Common myeloid progenitor, CD34-positive (primary cell): Measurements from ENCODE around the gene SLC39A13.
A peak's percentile ranks its signal among the peaks of the same experiment; 100 is the strongest.

Experiments used
- CTCF ChIA-PET: fragments of 350-600 bp; sonication (Branson Sonifier 250); formaldehyde crosslinking; loops from one replicate; lab custom pipeline; 2021; ENCODE audit warnings: antibody characterized with exemption; lab: Charles Lee
- POLR2A ChIA-PET: fragments of 350-600 bp; sonication (Branson Sonifier 250); formaldehyde crosslinking; loops from one replicate; lab custom pipeline; 2021; ENCODE audit warnings: antibody characterized with exemption; lab: Charles Lee
- DNase-seq, 3 donors: peaks; one replicate each; pipeline versions ENCODE4 v3.0.0 to v3.0.0-alpha.2; 2013
- H3K27ac ChIP-seq, 2 experiments: 1 replicate in 1 of 2; 2 replicates in 1 of 2; pipeline ENCODE4 v1.7.0; 2013; ENCODE audit warnings: inconsistent platforms in 2 of 2, low read length in 2 of 2, mild to moderate bottlenecking in 2 of 2, low read depth in 1 of 2, moderate library complexity in 1 of 2; ENCODE audit not compliant: severe bottlenecking in 2 of 2, insufficient read depth in 1 of 2, poor library complexity in 1 of 2
- H3K27me3 ChIP-seq, 5 experiments: replicated peaks in 2 of 5; 1 replicate in 3 of 5; 2 replicates in 2 of 5; pipeline versions ENCODE4 v1.6.1 to v1.7.0; 2013; ENCODE audit warnings: low read length in 4 of 5, mild to moderate bottlenecking in 2 of 5, moderate library complexity in 2 of 5, inconsistent platforms in 1 of 5; ENCODE audit not compliant: insufficient read depth in 5 of 5, control insufficient read depth in 4 of 5
- H3K36me3 ChIP-seq, 4 experiments: 1 replicate in 2 of 4; 2 replicates in 2 of 4; pipeline versions ENCODE4 v1.6.1 to v1.7.0; 2013; ENCODE audit warnings: low read length in 3 of 4, control low read depth in 1 of 4, mild to moderate bottlenecking in 1 of 4; ENCODE audit not compliant: control insufficient read depth in 4 of 4, insufficient read depth in 4 of 4
- H3K4me1 ChIP-seq, 4 experiments: 1 replicate in 3 of 4; 2 replicates in 1 of 4; pipeline versions ENCODE4 v1.6.1 to v1.7.1; 2013; ENCODE audit warnings: low read length in 3 of 4, mild to moderate bottlenecking in 3 of 4, control low read depth in 1 of 4, inconsistent platforms in 1 of 4, moderate library complexity in 1 of 4; ENCODE audit not compliant: control insufficient read depth in 4 of 4, insufficient read depth in 4 of 4; ENCODE audit errors: control extremely low read depth in 1 of 4
- H3K4me3 ChIP-seq, 7 experiments: 1 replicate in 4 of 7; 2 replicates in 3 of 7; pipeline versions ENCODE4 v1.5.1 to v1.7.0; 2013; ENCODE audit warnings: mild to moderate bottlenecking in 7 of 7, low read length in 6 of 7, moderate library complexity in 6 of 7, inconsistent platforms in 2 of 7, low read depth in 2 of 7, control low read depth in 1 of 7; ENCODE audit not compliant: insufficient read depth in 4 of 7, control insufficient read depth in 1 of 7; ENCODE audit errors: extremely low read depth in 1 of 7
- H3K9me3 ChIP-seq, 5 experiments: 1 replicate in 4 of 5; 2 replicates in 1 of 5; pipeline versions ENCODE4 v1.6.1 to v1.7.1; 2013; ENCODE audit warnings: low read length in 4 of 5, mild to moderate bottlenecking in 2 of 5, inconsistent platforms in 1 of 5, low read depth in 1 of 5, moderate library complexity in 1 of 5; ENCODE audit not compliant: control insufficient read depth in 4 of 5, insufficient read depth in 2 of 5; ENCODE audit errors: control extremely low read depth in 1 of 5
- WGBS: methylation state at CpG from one replicate; pipeline ENCODE4 v1.1.5; 2013; ENCODE audit not compliant: insufficient coverage; 5-methylcytosine and 5-hydroxymethylcytosine counted together

Gene SLC39A13

DNA sequence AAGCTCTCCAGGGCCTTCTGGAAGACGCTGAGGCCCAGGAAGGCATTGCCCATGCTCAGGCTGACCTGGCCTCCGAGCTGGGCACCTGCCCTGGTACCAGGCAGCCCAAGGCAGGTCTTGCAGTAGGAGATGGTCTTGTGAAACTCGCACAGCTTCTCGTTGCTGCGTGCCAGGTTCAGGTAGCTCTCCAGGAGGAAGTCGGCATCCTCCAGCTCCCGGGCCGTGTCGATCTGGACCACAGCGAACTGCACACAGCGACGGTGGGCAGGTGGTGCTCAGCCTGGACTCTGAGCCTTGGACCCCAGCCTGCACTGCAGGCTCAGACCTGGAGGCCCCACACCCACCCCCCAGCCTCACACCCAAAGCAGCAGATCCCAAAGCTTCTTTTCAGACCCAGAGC, 39.5 kb downstream of the SLC39A13 start:
- 93% methylated on average over 12 of the region's 12 CpGs for WGBS
- ChIA-PET POLR2A (no interaction called here), CTCF (interaction anchor here (0.5 to 2.1 kb wide), 5 partner anchors 13 to 35 kb away, joined by 3 to 7 read pairs (median 3); no protein-coding TSS in a partner anchor)
- Histone ChIP-seq H3K27ac (no peak overlapping the region), H3K9me3 (no peaks in the 10 kb centered on the region), H3K4me3 (no peak overlapping the region), H3K4me1 (no peaks in the 10 kb centered on the region), H3K36me3 (no peaks in the 10 kb centered on the region), H3K27me3 (no peaks in the 10 kb centered on the region)
- no peak for DNase-seq

GRCh38 chr11:47448566-47449427, 40.4 kb downstream of the SLC39A13 start, which contains the start of gene RAPSN:
RAPSN (minus strand) TSS chr11:47449136; CDS start chr11:47448964, 172 bp downstream.
- no peak for DNase-seq
- ChIA-PET CTCF (interaction anchor here (0.6 to 2.1 kb wide), 5 partner anchors 8 to 176 kb away, joined by 3 to 7 read pairs (median 3); no protein-coding TSS in a partner anchor), POLR2A (interaction anchor here (0.6 kb wide), 1 partner anchor 583 kb away, joined by 3 read pairs; no protein-coding TSS in a partner anchor)

GRCh38 chr11:47449541-47449940, 41.2 kb downstream of the SLC39A13 start:
- ChIA-PET CTCF (interaction anchor here (0.7 to 0.9 kb wide), 2 partner anchors 9 to 35 kb away, joined by 3 to 4 read pairs; no protein-coding TSS in a partner anchor), POLR2A (interaction anchor here (0.6 kb wide), 1 partner anchor 583 kb away, joined by 3 read pairs; no protein-coding TSS in a partner anchor)
- Histone ChIP-seq H3K27me3 (no peaks in the 10 kb centered on the region), H3K36me3 (no peaks in the 10 kb centered on the region), H3K4me1 (peaks cover 0 to 3% (median 0%) of the 10 kb centered on the region in 4 experiments), H3K4me3 (no peak overlapping the region), H3K9me3 (no peaks in the 10 kb centered on the region), H3K27ac (no peak overlapping the region)
- 98% methylated on average over 6 of the region's 8 CpGs for WGBS
- no peak for DNase-seq

More at GRCh38 chr11:47448566-47449427, 40.4 kb downstream of the SLC39A13 start, which contains the start of gene RAPSN:
- Histone ChIP-seq H3K4me1 (no peaks in the 10 kb centered on the region), H3K27me3 (no peaks in the 10 kb centered on the region), H3K4me3 (no peak within 1 kb of the TSS), H3K9me3 (no peaks in the 10 kb centered on the region), H3K27ac (no peak within 1 kb of the TSS), H3K36me3 (no peaks in the 10 kb centered on the region)
- WGBS, result 97% methylated on average over 31 of the region's 32 CpGs

- 100% methylated on average over 1 of the region's 4 CpGs for WGBS
- no peak for DNase-seq
- Histone ChIP-seq H3K4me1 (peaks cover 0 to 3% (median 0%) of the 10 kb centered on the region in 4 experiments), H3K9me3 (no peaks in the 10 kb centered on the region), H3K36me3 (no peaks in the 10 kb centered on the region), H3K4me3 (no peak overlapping the region), H3K27me3 (no peaks in the 10 kb centered on the region), H3K27ac (no peak overlapping the region)
- POLR2A ChIA-PET, result interaction anchor here (0.6 kb wide), 1 partner anchor 41 kb away, joined by 3 read pairs; no protein-coding TSS in a partner anchor
- CTCF ChIA-PET, result no interaction called here
Observed at GRCh38 chr11:47451436-47451835, 43.0 kb downstream of the SLC39A13 start.

GRCh38 chr11:47451990-47452389, 43.6 kb downstream of the SLC39A13 start:
- POLR2A ChIA-PET, result interaction anchor here (0.6 kb wide), 1 partner anchor 41 kb away, joined by 3 read pairs; no protein-coding TSS in a partner anchor
- Histone ChIP-seq H3K9me3 (no peaks in the 10 kb centered on the region), H3K36me3 (no peaks in the 10 kb centered on the region), H3K27ac (no peak overlapping the region), H3K4me3 (no peak overlapping the region), H3K27me3 (no peaks in the 10 kb centered on the region), H3K4me1 (peaks cover 0 to 3% (median 0%) of the 10 kb centered on the region in 4 experiments)
- WGBS, result 100% methylated on average over 3 of the region's 4 CpGs
- CTCF ChIA-PET, result interaction anchor here (1.2 to 1.6 kb wide), 2 partner anchors 62 to 274 kb away, joined by 4 to 5 read pairs; no protein-coding TSS in a partner anchor
- no peak for DNase-seq

- Histone ChIP-seq H3K9me3 (no peaks in the 10 kb centered on the region), H3K27me3 (no peaks in the 10 kb centered on the region), H3K4me1 (peaks cover 0 to 3% (median 0%) of the 10 kb centered on the region in 4 experiments), H3K36me3 (no peaks in the 10 kb centered on the region), H3K4me3 (no peak overlapping the region), H3K27ac (no peak overlapping the region)
- CTCF ChIA-PET, result interaction anchor here (0.7 to 1.6 kb wide), 13 partner anchors 11 to 281 kb away, joined by 3 to 8 read pairs (median 4); no protein-coding TSS in a partner anchor
- POLR2A ChIA-PET, result no interaction called here
- peak in 2 of 3 donors; percentile 23 to 37 for DNase-seq
- 96% methylated on average over 8 of the region's 8 CpGs for WGBS
Observed at GRCh38 chr11:47453365-47453764, 45.0 kb downstream of the SLC39A13 start.
